ENCODE measurements around the gene GID8. TPM values are rescaled to one million over a fixed set of nuclear protein-coding genes. Genes with fewer than 3 reads are reported as not detected.

GID8 gene
- total and polyA plus RNA-seq, 9 of the 15 experiments (the other 6 are each of a cell fraction or from before 2014, with no cell fraction given), result 7.5 to 31.6 (median 22.2) TPM

- ATAC-seq (peak; percentile 59), FAIRE-seq (no peak), DNase-seq (ENCODE audit: extremely low read depth in 1 of 4, low spot score in 3 of 4) (peak in 1 of 4 experiments; percentile 32)
- peak overlapping the region; percentile 46; the same call in 1 of the 3 replicates for H3K27ac ChIP-seq (ENCODE audit: extremely low read depth, low read depth, low read length)
- H3K9me3 ChIP-seq (replicated peaks; ENCODE audit: control insufficient read depth, insufficient read depth, low read depth, low read length), result no peaks in the 10 kb centered on the region
- 0 out of 3 replicates have a peak, but pooled peaks cover 3% of the 10 kb centered on the region for H3K79me2 ChIP-seq (ENCODE audit: control insufficient read depth, insufficient read depth, low read length)
- POLR2A ChIA-PET, result interaction anchor here (0.6 to 4.6 kb wide), 4 partner anchors 13 to 675 kb away, joined by 3 to 21 read pairs (median 4); partner anchors contain the start of gene GID8
- peaks cover 13% of the 10 kb centered on the region for H4K20me1 ChIP-seq (replicated peaks; ENCODE audit: control insufficient read depth, insufficient read depth, low read length)
- 51% methylated on average over 20 of the region's 20 CpGs for WGBS (ENCODE audit: insufficient coverage, low coverage, missing lambda C conversion rate)
- 0 out of 2 replicates have a peak overlapping the region, but pooled peaks have one; percentile 21 for H2AFZ ChIP-seq (ENCODE audit: low read depth, low read length)
- no peaks in the 10 kb centered on the region for H3K27me3 ChIP-seq (ENCODE audit: control insufficient read depth in 2 of 2, insufficient read depth in 2 of 2, low read length in 2 of 2)
- H3K4me3 ChIP-seq, result no peak overlapping the region
- in situ Hi-C loops (cut with MboI) (no loop called here), intact Hi-C loops (cut with micrococcal nuclease) (loop anchor here (2.0 to 5.0 kb wide), 2 partner anchors 78 to 106 kb away; partner anchors contain the start of gene BHLHE23)
- peaks cover 69% of the 10 kb centered on the region for H3K36me3 ChIP-seq (ENCODE audit: control insufficient read depth, insufficient read depth, low read length)
- CTCF ChIA-PET (ENCODE audit: low intra/inter-chr PET ratio), result interaction anchor here (0.7 to 3.9 kb wide), 2 partner anchors 106 to 109 kb away, joined by 4 to 30 read pairs; no protein-coding TSS in a partner anchor
- BruUV-seq (replicated peaks), result no TSS peak
- H3K9ac ChIP-seq (ENCODE audit: insufficient read depth in 1 of 2, low read depth in 2 of 2, low read length in 2 of 2), result no peak overlapping the region
- peaks cover 6 to 10% of the 10 kb centered on the region in 2 experiments for H3K4me1 ChIP-seq (replicated peaks in 1 of 2; ENCODE audit: control insufficient read depth in 2 of 2, insufficient read depth in 2 of 2, low read length in 2 of 2)
- H3K9me1 ChIP-seq (ENCODE audit: control insufficient read depth, insufficient read depth, low read length), result no peaks in the 10 kb centered on the region
- peak overlapping the region; percentile 12; the same call in 1 of the 2 replicates for H3K4me2 ChIP-seq (ENCODE audit: insufficient read depth, low read length)
- no peak for TF ChIP-seq ELF4 (CRISPR knock-in tag; IDR thresholded peaks at IDR 0.05)
- no peak for TF ChIP-seq HNRNPUL1 (IDR thresholded peaks at IDR 0.05; ENCODE audit: low read length)
- no peak for TF ChIP-seq HMG20B (CRISPR knock-in tag; IDR thresholded peaks at IDR 0.05)
- TF ChIP-seq NONO (IDR thresholded peaks at IDR 0.05; ENCODE audit: low read depth in 2 of 2, low read length in 1 of 2), result no peak
- TF ChIP-seq THRB (CRISPR knock-in tag; conservative IDR thresholded peaks at IDR 0.05), result 0 out of 2 replicates have a peak, but pooled peaks have one; percentile 25
- peak; percentile 32; the same call in 1 of the 2 replicates for TF ChIP-seq PML (IDR thresholded peaks at IDR 0.05; ENCODE audit: low read length)
- TF ChIP-seq ATF7 (IDR thresholded peaks at IDR 0.05), result 0 out of 2 replicates have a peak, but pooled peaks have one; percentile 31
- TF ChIP-seq HNRNPK (IDR thresholded peaks at IDR 0.05; ENCODE audit: low read depth, low read length, poor library complexity, severe bottlenecking), result no peak
- no peak for TF ChIP-seq CBX1 (IDR thresholded peaks at IDR 0.05; ENCODE audit: low read depth)
- TF ChIP-seq KAT7 (CRISPR knock-in tag; IDR thresholded peaks at IDR 0.05; ENCODE audit: borderline replicate concordance), result no peak
- no peak for TF ChIP-seq GATAD2B (IDR thresholded peaks at IDR 0.05; ENCODE audit: borderline replicate concordance)
- no peak for TF ChIP-seq GTF2E2 (tag; IDR thresholded peaks at IDR 0.05)
- TF ChIP-seq U2AF2 (optimal IDR thresholded peaks at IDR 0.05; ENCODE audit: low read depth, low read length), result no peak
- no peak for TF ChIP-seq EZH2 (IDR thresholded peaks at IDR 0.05; ENCODE audit: borderline replicate concordance, low read depth, low read length)
- TF ChIP-seq POLR2A (conservative IDR thresholded peaks at IDR 0.05), result peak; percentile 18
- peak; percentile 30 for TF ChIP-seq SUPT5H (IDR thresholded peaks at IDR 0.05)
- TF ChIP-seq ZNF583 (CRISPR knock-in tag; IDR thresholded peaks at IDR 0.05), result no peak
- TF ChIP-seq SIRT6 (IDR thresholded peaks at IDR 0.05; ENCODE audit: low read depth, low read length), result peak; percentile 84
- 0 out of 2 replicates have a peak, but pooled peaks have one; percentile 24 for TF ChIP-seq POLR2H (tag; IDR thresholded peaks at IDR 0.05; ENCODE audit: low read depth)
- TF ChIP-seq TOE1 (IDR thresholded peaks at IDR 0.05; ENCODE audit: borderline replicate concordance), result peak; percentile 9; the same call in 1 of the 2 replicates
- no peak for TF ChIP-seq TOE1 (CRISPR knock-in tag; IDR thresholded peaks at IDR 0.05; ENCODE audit: borderline replicate concordance, low read depth)
- TF ChIP-seq POLR2AphosphoS5 (IDR thresholded peaks at IDR 0.05; ENCODE audit: control insufficient read depth, insufficient read depth, low read depth, low read length), result peak; percentile 2; the same call in 1 of the 2 replicates
- TF ChIP-seq POLR2AphosphoS2 (IDR thresholded peaks at IDR 0.05; ENCODE audit: low read length), result peak; percentile 34
These were observed 37.0 kb upstream of the GID8 start for GRCh38 chr20:62900692-62901584.
